ENCODE data around the gene MAN1B1.

DNA sequence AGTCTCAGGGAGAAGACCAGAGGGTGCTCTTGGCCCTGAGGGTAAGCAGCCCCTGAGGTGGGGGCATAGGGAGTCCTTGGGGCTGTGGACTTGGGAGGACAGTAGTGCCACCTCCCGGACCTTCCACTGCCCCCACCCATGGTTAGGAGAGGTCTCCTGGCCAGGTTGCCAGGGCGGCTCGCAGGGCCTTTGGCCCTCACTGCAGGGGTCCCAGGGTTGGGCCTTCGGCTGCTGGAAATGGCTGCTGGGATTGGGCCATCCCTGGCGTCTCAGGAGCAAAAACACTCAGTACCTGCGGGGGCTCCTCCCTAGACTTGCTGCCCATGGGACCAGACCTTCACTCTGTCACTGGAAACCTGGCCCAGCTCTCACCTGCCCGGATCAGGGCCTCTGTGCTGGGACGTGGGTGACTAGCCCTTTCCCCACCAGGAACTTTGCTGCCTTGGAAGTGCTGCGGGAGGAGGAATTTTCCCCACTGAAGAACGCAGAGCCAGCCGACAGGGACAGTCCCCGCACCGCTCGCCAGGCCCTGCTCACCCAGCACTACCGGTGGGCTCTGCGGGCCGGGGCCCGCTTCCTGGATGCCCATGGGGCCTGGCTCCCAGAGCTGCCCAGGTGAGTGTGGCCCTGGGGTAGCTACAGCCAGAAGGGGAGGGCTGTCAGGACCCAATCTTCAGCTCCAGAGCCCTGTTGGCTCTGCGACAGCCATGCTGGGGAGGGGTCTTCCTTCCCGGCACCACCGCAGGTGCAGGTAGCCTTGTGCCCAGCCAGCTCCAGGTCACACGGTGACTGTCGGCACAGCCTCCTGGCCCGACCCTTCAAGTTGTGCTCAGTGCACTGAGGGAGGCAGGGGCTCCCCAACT lies 6.3 kb upstream of the MAN1B1 start:
- TF ChIP-seq, protein P1, sequence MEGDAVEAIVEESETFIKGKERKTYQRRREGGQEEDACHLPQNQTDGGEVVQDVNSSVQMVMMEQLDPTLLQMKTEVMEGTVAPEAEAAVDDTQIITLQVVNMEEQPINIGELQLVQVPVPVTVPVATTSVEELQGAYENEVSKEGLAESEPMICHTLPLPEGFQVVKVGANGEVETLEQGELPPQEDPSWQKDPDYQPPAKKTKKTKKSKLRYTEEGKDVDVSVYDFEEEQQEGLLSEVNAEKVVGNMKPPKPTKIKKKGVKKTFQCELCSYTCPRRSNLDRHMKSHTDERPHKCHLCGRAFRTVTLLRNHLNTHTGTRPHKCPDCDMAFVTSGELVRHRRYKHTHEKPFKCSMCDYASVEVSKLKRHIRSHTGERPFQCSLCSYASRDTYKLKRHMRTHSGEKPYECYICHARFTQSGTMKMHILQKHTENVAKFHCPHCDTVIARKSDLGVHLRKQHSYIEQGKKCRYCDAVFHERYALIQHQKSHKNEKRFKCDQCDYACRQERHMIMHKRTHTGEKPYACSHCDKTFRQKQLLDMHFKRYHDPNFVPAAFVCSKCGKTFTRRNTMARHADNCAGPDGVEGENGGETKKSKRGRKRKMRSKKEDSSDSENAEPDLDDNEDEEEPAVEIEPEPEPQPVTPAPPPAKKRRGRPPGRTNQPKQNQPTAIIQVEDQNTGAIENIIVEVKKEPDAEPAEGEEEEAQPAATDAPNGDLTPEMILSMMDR (IDR thresholded peaks at IDR 0.05) = no peak
- TF ChIP-seq POLR2AphosphoS5 (IDR thresholded peaks at IDR 0.05) (no peak), EP300 (IDR thresholded peaks at IDR 0.05) (no peak), POLR2A (IDR thresholded peaks at IDR 0.05) (no peak)
